Thoracic aorta (tissue), 2 donors: ENCODE results near the gene NYAP2. TPM values are rescaled to one million over a fixed set of nuclear protein-coding genes. Genes with fewer than 3 reads are reported as not detected.

ENCODE experiments used
- ATAC-seq: fragments of 150-250 bp; one replicate; pipeline ENCODE4 v1.8.0; 2017; ENCODE audit warnings: low read depth; ENCODE audit not compliant: insufficient number of reproducible peaks, low FRiP score
- DNase-seq: peaks from one replicate; pipeline ENCODE4 v3.0.0-alpha.2; 2020; ENCODE audit warnings: low spot score
- H3K27ac ChIP-seq, 2 donors: fragments of 200-600 bp; sonication (generic); 1 replicate in 1 of 2; 2 replicates in 1 of 2; pipeline ENCODE4 v1.5.1; 2016; ENCODE audit warnings: mild to moderate bottlenecking in 2 of 2, moderate library complexity in 2 of 2
- H3K27me3 ChIP-seq: fragments of 200-600 bp; sonication (generic); replicated peaks from 2 replicates; pipeline ENCODE4 v1.6.0; 2016; ENCODE audit warnings: mild to moderate bottlenecking; ENCODE audit not compliant: insufficient read depth
- H3K36me3 ChIP-seq: fragments of 200-600 bp; sonication (generic); one replicate; pipeline ENCODE4 v1.5.1; 2016
- H3K4me1 ChIP-seq, 2 donors: fragments of 200-600 bp; sonication (generic); 1 replicate in 1 of 2; 2 replicates in 1 of 2; pipeline versions ENCODE4 v1.5.1 to v1.6.0; 2016; ENCODE audit warnings: low read depth in 2 of 2, mild to moderate bottlenecking in 1 of 2; ENCODE audit not compliant: control insufficient read depth in 1 of 2
- H3K4me3 ChIP-seq: fragments of 200-600 bp; sonication (generic); 2 replicates; pipeline ENCODE4 v1.5.1; 2016; ENCODE audit warnings: mild to moderate bottlenecking
- H3K9me3 ChIP-seq: fragments of 200-600 bp; sonication (generic); 2 replicates; pipeline ENCODE4 v1.5.1; 2016
- total RNA-seq, 2 donors: library from RNA; depleted of rRNA; stranded (reverse); fragments of >200 nt; gene quantifications; one replicate each; pipeline versions ENCODE4 v1.1.0 to v1.2.3, GENCODE V29; 2016
- TF ChIP-seq, protein P1 (sequence below): fragments of 200-600 bp; sonication (generic); IDR thresholded peaks from one replicate; pipeline ENCODE4 v1.5.1; 2019; ENCODE audit warnings: antibody characterized with exemption

The NYAP2 gene
- total RNA-seq, 2 donors from 2014 or later = 0.14 TPM; not detected in 1

DNA sequence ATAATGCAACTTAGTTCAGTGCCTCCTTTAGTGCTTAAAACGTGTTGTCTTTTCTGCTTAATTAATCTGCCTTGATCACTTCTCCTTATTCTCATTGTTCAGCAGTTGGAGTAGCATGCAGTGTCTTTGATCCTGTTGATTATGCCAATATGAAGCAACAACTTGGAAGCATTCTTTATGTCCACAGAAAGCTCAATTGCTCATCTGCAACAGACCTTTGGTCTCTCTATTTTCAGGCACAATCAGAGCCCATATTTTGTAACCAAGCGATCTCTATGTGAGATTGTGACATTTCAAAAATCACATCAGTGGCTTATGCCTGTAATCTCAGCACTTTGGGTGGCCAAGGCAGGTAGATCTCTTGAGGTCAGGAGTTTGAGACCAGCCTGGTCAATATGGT lies 217.3 kb downstream of the NYAP2 start:
- Histone ChIP-seq H3K9me3 (no peaks in the 10 kb centered on the region), H3K4me3 (no peak overlapping the region), H3K4me1 (no peaks in the 10 kb centered on the region), H3K27me3 (no peaks in the 10 kb centered on the region), H3K36me3 (no peaks in the 10 kb centered on the region), H3K27ac (no peak overlapping the region)
- DNase-seq (no peak), ATAC-seq (no peak)
- TF ChIP-seq, protein P1, sequence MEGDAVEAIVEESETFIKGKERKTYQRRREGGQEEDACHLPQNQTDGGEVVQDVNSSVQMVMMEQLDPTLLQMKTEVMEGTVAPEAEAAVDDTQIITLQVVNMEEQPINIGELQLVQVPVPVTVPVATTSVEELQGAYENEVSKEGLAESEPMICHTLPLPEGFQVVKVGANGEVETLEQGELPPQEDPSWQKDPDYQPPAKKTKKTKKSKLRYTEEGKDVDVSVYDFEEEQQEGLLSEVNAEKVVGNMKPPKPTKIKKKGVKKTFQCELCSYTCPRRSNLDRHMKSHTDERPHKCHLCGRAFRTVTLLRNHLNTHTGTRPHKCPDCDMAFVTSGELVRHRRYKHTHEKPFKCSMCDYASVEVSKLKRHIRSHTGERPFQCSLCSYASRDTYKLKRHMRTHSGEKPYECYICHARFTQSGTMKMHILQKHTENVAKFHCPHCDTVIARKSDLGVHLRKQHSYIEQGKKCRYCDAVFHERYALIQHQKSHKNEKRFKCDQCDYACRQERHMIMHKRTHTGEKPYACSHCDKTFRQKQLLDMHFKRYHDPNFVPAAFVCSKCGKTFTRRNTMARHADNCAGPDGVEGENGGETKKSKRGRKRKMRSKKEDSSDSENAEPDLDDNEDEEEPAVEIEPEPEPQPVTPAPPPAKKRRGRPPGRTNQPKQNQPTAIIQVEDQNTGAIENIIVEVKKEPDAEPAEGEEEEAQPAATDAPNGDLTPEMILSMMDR = no peak

DNA sequence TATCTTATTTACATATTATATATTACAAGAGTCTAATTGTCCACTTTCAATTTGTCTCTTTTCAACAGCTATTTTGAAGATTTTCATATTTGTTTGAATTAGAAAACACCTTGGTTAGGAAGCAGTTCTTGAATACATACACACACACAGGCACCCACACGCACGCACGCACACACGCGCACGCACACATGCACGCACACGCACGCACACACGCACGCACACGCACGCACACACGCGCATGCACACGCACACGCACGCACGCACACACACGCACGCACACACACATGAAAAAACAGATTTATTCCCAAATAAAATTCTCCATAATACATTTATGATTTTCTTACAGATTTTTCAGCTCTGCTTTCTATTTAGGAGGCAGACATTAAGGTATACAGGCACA lies 220.7 kb downstream of the NYAP2 start:
- no peaks in the 10 kb centered on the region for H3K36me3 ChIP-seq
- no peaks in the 10 kb centered on the region for H3K4me1 ChIP-seq
- no peak overlapping the region for H3K27ac ChIP-seq
- H3K4me3 ChIP-seq = no peak overlapping the region
- TF ChIP-seq, protein P1 = no peak
- no peak for ATAC-seq
- no peak for DNase-seq
- no peaks in the 10 kb centered on the region for H3K27me3 ChIP-seq
- no peaks in the 10 kb centered on the region for H3K9me3 ChIP-seq

DNA sequence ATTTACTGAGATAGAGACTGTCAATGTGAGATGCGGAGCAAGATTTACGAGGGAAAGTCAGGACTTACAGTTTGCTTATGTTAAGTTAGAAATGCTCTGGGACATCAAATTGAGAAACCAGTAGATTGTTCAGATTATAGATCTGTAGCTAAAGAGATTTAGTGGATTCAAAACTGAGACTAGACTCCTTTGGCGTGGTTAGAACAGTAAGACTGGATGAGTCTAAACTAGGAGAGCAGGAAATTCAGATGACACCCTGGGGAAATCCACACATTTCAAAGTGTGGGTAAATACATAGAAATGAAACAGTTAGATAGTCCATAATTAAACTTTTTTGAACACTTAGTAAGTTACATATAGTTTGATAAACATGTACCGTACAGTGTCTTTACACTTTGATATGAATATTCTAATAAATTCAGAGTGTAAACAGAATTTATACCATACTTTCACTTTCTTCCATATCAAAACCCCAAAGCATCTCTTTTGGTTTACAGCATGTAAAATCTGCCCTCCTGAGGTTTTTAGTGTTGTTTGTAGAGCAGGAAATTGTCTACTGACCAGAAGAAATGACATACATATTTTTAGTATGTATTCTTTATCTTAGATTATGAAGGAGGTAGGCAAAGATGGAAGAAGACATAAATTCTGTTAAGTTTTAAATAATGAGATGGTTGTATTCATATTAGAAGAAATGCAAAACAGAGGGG lies 231.5 kb downstream of the NYAP2 start:
- no peak for DNase-seq
- TF ChIP-seq, protein P1 = no peak
- Histone ChIP-seq H3K4me3 (no peak overlapping the region), H3K27ac (no peak overlapping the region), H3K27me3 (no peaks in the 10 kb centered on the region), H3K4me1 (no peaks in the 10 kb centered on the region), H3K9me3 (no peaks in the 10 kb centered on the region), H3K36me3 (no peaks in the 10 kb centered on the region)
- no peak for ATAC-seq

DNA sequence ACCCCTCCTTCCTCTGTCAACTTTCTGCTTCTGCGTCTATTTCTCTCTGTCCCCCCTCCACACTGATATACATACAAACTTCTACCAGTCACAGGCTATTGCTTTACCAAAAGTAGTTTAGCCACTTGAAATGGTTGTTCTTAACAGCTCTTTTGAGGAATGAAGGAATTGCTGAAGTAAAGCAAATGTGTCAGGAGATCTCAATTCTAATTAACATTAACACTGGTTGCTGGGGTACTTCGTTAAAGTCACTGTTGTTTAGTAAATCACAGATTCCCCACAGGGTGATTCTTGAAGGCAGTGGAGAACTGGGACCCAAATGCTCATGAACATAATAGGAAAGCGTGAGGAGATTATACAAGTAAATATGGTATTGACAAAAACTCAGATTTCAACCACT lies 232.8 kb downstream of the NYAP2 start:
- DNase-seq (no peak), ATAC-seq (no peak)
- TF ChIP-seq, protein P1 = no peak

DNA sequence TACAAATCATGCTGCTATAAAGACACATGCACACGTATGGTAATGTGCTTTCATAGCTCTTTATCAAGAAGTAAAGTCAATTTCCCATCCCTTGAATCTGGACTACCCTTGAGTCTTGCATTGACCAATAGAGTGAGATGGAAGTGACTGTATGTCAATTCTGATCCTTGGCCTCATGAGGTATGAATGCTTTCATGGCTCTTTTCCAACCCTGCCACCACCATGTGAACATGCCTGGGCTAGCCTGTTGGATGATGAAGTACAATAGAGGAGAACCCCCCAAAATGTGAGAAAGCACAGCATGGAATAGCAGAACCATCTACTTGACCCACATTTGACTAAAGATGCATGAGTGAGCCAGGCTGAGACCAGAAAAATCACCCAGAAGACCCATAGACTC lies 237.0 kb downstream of the NYAP2 start:
- ATAC-seq (no peak), DNase-seq (no peak)
- H3K4me1 ChIP-seq = no peaks in the 10 kb centered on the region
- TF ChIP-seq, protein P1 = no peak
- H3K27me3 ChIP-seq = no peaks in the 10 kb centered on the region
- H3K4me3 ChIP-seq = no peak overlapping the region
- no peaks in the 10 kb centered on the region for H3K9me3 ChIP-seq
- H3K36me3 ChIP-seq = no peaks in the 10 kb centered on the region
- no peak overlapping the region for H3K27ac ChIP-seq

More for the DNA sequence above, 232.8 kb downstream of the NYAP2 start:
- H3K36me3 ChIP-seq = no peaks in the 10 kb centered on the region
- no peaks in the 10 kb centered on the region for H3K4me1 ChIP-seq
- H3K9me3 ChIP-seq = no peaks in the 10 kb centered on the region
- no peaks in the 10 kb centered on the region for H3K27me3 ChIP-seq
- H3K4me3 ChIP-seq = no peak overlapping the region
- H3K27ac ChIP-seq = no peak overlapping the region
